Kasumi-1 (cell line): ENCODE measurements around the gene PRSS56.

Experiments
- DNase-seq, 2 experiments: peaks; one replicate each; lab custom pipeline; 2025; lab: John Stamatoyannopoulos, UW

Gene PRSS56

DNA sequence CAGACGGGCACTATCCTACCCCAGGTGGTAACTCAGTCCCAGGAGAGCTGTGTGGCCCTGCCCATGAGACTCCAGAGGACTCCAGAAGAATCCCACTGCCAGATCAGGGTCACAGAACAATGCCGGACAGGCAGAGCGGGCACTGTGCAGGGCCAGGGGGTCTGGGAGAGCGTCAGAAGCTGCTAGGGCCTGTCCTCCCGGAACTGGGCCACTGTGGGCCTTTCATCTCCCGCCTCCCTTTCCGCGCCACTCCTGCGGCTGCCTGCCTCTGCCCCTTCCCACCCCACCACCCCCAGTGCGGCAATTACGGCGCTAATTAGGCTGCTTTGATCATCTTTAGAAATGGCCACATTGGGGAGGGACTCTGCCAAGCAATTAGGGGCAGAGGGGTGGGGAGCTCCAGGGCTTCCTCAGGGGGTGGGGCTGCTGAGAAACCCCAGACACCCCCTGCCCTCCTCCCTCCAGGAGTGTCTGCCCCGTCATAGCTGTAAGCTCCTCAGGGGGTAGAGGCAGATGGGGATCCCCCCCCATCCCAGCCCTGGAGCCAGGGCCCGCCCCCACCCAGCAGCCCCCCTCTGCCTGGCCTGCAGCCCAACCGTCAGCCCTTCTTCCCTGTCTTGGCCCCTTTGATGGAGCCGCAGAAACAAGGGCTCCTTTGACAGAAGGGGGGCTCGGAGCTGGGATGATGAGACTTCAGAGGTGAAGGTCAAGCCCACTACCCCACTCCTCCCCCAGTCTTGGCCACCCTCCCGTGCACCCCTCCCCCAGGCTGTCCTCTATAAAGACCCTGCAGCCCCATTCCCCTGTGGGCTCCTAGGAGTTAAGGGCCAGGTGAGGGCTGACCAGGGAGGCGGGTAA lies at the start of gene PRSS56:
PRSS56 (plus strand) TSS at position 808 of the 858 bp plus-strand sequence. CDS start 211 bp downstream, outside the sequence.
- DNase-seq, result no peak

DNA sequence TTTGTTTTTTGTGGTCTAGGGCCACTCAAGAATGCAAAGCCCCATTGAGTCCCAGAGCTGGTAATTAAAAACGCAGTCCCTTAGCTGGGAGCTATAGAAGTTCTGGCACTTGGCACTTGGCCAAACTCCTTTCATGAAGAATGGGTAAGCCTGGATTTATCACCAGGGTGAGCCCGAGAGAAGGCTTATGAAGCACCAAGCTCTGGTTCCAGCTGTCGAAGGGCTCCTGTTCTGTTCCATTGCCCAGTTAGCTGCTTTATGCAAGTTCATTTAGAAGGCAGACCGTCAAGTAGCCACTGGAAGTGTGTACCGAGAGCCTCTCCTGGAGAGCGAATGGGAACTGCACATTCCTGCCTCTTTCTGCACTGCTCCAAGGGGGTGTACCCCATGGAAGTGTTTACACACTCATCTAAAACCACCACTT lies 46.7 kb upstream of the PRSS56 start:
- no peak for DNase-seq

DNA sequence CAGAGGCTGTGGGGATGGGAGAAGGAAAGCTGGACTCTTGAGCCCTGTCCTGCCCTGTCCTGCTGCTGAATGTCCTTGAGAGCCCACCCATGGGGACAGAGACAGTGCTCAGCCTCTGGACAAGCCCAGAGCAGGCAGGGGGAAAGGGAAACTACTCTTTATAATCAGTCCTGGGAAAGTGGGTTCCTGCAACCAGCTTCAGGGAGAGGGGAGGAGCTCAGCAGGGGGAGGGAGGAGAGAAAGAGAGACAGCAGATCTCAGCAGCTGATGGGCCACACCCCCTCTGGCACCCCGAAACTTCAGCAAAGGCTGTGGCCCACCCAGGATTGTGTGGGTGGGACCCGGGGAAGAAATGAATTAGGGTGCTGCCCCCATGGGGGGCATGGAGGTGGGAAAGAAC lies 44.1 kb upstream of the PRSS56 start:
- DNase-seq, result no peak

DNA sequence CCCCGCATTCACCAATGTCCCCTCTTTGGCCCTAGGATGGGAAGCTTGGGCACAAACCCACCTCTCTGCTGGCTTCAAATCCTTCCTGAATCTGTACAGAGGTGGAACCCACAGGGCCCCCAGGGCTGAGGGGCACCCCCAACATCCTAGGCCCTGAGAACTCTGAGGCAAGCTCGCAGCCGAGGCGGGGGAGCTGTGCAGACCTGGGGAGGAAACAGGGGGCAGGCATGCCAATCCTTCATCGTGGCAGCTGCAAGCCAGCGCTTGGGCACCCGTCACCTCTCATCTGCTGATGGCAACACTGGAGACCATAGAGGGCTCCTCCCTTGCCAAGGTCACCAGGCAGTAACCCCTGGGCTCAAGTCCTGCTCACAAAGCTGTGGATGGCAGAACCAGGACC lies 43.4 kb upstream of the PRSS56 start:
- DNase-seq, result no peak

- no peak for DNase-seq
Observed at GRCh38 chr2:232477751-232478510, 42.3 kb upstream of the PRSS56 start.

DNA sequence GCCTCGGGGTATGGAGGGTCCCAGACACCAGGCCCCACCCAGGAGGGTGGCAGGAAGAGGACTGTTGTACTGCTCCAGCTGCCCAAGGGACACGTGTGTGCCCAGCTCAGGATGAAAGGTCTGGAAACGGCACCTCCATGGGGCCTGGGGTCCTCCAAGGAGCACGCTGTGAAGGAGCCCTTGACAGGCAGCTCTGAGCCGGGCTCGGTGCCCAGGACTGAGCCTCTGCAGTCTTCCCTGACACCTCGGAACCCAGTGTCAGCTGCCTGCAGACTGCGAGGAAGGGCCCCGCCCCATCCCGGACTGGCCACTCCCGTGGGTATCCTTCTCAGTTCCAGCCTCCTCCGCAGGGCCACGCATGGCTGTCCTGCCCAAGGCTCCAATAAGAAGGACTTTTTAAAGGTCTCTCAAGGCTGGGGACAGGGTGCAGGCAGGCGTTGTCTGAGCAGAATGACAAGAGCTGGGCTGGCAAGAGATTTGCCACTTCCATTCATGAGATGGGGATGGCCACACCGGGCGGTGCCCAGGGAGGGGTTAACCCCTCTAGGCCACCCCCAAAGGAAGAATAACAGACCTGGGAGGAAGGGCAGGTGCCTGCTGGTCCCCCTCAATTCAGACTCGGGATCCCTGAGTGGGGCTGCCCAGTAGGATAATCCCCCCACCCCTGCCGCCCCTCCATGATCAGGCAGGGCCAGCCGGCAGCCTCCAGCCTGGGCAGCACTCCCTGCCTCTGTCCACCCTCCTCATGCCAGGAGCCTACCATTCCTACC lies 41.4 kb upstream of the PRSS56 start:
- no peak for DNase-seq

DNA sequence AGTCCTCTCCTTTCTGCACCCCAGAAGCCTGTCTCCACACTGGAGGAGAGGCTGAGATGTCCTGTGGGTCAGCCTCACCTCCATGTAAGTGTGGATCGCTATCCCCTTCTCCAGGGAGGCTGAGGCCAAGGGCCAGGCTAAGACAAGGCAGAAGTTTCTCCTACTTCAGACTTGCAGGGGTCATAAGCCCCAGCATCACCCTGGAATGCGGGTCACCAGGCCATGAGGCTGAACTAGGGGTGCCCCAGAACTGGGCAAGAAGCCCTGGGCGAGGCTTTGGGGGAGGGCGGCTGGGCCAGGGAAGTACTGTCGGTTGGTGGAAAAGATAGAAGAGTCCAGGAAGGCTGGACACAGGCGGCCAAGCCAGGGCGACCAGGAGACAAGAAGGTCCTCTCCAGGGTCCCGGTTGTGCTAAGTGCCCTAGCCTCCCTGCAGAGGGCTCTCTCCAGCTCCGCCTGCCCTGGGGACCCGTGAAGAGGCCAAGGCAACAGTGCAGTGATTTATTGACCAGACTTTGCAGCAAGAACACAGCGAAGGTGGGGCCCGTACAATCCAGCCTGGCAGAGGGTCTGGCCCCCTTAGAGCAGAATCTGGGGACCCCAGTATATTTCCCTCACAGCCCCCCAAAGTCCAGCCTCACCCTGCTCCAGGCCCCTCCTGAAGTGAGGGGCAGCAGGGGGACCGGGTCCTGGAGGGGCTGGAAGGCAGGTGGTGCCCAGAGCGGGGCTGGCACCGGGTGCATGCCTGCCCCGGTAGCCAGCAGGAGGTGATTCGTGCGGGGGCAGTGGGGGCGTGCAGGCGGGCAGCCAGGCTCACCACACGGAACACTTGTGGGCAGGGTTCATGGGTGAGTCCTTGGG lies 40.6 kb upstream of the PRSS56 start:
- no peak for DNase-seq

DNA sequence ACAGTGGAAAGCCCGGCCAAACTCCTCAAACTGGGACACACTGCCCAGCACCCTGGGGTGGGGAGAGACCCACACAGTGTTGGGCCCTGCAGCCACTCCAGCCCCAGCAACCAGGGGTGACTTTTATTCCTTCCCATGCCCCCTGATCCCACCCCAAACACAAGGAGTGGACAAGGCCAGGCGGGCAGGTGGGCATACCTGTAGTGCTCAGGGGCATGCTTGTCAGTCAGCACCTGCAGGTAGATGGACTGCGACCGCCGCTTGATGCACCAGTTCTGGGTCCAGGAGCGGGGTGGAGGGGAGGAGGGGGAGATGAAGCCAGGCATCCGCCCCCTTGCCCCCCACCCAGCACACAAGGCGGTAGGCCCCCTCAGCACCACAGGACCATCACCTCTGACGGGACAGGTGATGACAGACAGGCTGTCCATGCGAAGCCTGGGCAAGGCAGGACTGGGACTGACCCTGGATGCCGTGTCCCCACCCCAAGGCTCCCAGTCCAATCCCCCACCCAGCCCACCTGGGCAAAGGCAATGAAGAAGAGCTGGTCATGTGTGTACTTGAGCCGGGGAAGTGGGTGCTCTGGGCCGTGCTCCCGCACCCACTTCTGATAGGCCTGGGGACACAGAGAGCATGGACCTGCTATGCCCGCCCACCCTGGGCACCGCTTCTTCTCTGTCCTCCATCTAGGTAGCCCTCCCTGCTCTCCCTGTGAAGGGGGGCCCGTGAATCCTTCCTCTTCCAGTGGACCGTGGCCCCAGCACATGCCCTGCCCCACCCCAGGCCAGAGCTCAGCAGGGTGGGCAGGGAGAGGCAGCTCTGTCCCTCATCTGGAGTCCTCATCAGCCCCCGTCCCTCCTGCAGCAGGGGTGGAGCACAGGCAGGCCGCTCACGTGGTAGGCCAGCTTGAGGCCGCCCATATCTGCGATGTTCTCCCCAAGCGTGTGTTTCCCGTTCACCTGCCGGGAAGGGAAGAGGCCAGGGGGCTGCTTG lies 39.7 kb upstream of the PRSS56 start:
- no peak for DNase-seq

GRCh38 chr2:232481322-232482140 lies 38.7 kb upstream of the PRSS56 start:
- no peak for DNase-seq

- DNase-seq, result no peak
Observed at GRCh38 chr2:232482301-232483238, 37.6 kb upstream of the PRSS56 start.

DNA sequence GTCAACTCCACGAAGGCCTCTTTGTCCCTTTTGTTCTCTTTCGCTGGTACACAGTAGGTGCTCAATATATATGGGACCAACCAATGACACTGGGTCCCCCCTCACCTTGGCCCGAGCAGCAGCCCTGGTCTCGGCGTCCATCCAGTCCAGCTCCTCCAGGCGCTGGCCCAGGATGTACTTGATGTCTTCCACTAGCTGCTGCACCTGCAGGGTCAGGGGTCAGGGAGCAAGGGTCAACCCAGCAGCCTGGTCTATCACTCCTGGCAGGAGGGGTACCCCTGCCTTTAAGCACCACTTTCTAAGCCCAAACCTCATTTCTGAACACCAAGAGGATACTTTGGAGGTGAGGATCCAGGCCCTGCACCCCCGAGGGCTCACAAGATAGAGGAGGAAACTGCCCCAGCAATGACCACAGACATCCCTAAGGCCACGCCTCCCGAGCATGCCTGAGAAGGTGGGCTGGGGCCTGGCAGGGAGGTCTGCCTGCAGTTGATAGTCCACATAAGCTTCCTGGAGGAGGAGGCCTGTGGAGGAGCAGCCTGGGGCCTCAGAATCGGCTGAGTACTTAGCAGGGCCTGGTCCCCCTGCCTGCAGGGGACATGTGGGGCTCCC lies 36.8 kb upstream of the PRSS56 start:
- no peak for DNase-seq

DNA sequence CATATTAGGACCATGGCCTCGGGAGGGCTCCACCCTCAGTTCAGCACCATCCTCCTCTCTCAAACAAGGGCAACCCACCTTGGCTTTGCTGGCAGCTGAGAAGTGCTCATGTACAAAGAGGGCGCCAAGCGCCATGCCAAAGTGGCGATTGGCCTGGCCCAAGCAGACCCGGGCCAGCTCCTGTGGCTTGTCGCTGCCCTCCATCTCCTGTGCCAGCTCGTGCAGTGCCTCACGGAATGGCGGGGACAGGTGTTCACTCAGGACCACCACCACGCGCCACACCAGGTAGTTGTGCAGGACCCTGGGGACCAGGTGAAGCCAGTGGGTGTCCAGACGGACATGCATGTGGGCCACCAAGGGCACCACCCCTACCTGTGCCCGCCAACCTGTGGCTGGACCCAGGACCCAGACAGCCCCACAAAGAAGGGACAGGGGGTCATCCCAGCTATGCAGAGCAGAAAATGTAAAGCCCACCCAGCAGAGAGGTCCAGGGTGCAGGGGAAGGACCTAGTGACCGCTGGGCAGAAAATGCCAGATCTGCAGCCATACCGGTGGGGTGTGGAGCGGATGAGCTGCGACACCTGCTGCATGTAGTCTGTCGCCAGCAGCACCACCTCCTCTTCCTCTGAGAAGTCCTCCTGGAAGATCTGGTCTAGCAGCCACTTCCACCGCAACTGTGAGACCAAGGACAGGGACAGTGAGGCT lies 36.1 kb upstream of the PRSS56 start:
- no peak for DNase-seq

GRCh38 chr2:232484628-232485347 lies 35.4 kb upstream of the PRSS56 start:
- DNase-seq, result no peak

GRCh38 chr2:232485348-232485756 lies 34.8 kb upstream of the PRSS56 start:
- no peak for DNase-seq

GRCh38 chr2:232485757-232486557 lies 34.2 kb upstream of the PRSS56 start:
- DNase-seq, result no peak
